AG09319 (cell line): ENCODE data around the gene APP.

Experiments
- DNase-seq: peaks from one replicate; pipeline ENCODE4 v3.0.0-alpha.2; 2010; ENCODE audit warnings: low read depth; ENCODE audit errors: extremely low read depth
- CTCF ChIP-seq: IDR thresholded peaks from 2 replicates; pipeline ENCODE4 v1.5.1; 2011; ENCODE audit warnings: low read depth, mild to moderate bottlenecking, inconsistent platforms, low read length, moderate library complexity

The APP gene

GRCh38 chr21:25890001-25890400 lies 280.6 kb downstream of the APP start:
- TF ChIP-seq CTCF: no peak
- DNase-seq: no peak

GRCh38 chr21:25888711-25889110 lies 281.9 kb downstream of the APP start:
- TF ChIP-seq CTCF: no peak
- no peak for DNase-seq

- DNase-seq: no peak
- TF ChIP-seq CTCF: no peak
Measured at GRCh38 chr21:25887646-25888306, 282.8 kb downstream of the APP start.

GRCh38 chr21:25887166-25887565 lies 283.4 kb downstream of the APP start:
- TF ChIP-seq CTCF: no peak; the same call in 1 of the 2 replicates
- DNase-seq: no peak

GRCh38 chr21:25885880-25886279 lies 284.7 kb downstream of the APP start:
- no peak for DNase-seq
- no peak for TF ChIP-seq CTCF

GRCh38 chr21:25885405-25885804 lies 285.2 kb downstream of the APP start:
- no peak for DNase-seq
- TF ChIP-seq CTCF: no peak

GRCh38 chr21:25884311-25884710 lies 286.3 kb downstream of the APP start:
- no peak for TF ChIP-seq CTCF

More at GRCh38 chr21:25884311-25884710, 286.3 kb downstream of the APP start:
- no peak for DNase-seq
